Ectodermal cell (in vitro differentiated cells): Measurements from ENCODE around the gene TNPO3.
A peak's percentile ranks its signal among the peaks of the same experiment; 100 is the strongest.
"Not testable (repeated sequence)": the region's sequence is repeated elsewhere in the genome, so short reads cannot be mapped to it uniquely, and the experiment has no call there.

ENCODE experiments used
- H3K27ac ChIP-seq: 2 replicates; pipeline ENCODE4 v1.7.0; 2013; ENCODE audit warnings: mild to moderate bottlenecking, low read depth, low read length; ENCODE audit not compliant: insufficient read depth, poor library complexity, severe bottlenecking
- H3K27me3 ChIP-seq: 2 replicates; pipeline ENCODE4 v1.7.0; 2013; ENCODE audit warnings: mild to moderate bottlenecking, low read length; ENCODE audit not compliant: insufficient read depth, control insufficient read depth, poor library complexity, severe bottlenecking
- H3K36me3 ChIP-seq: one replicate; pipeline ENCODE4 v1.7.0; 2013; ENCODE audit warnings: low read length; ENCODE audit not compliant: control insufficient read depth, insufficient read depth
- H3K4me1 ChIP-seq: one replicate; pipeline ENCODE4 v1.7.0; 2013; ENCODE audit warnings: low read length; ENCODE audit not compliant: control insufficient read depth, insufficient read depth
- H3K4me3 ChIP-seq: 2 replicates; pipeline ENCODE4 v1.7.0; 2013; ENCODE audit warnings: low read depth, low read length, control low read depth; ENCODE audit not compliant: insufficient read depth
- H3K9me3 ChIP-seq: 2 replicates; pipeline ENCODE4 v1.7.0; 2013; ENCODE audit warnings: mild to moderate bottlenecking, low read length, moderate library complexity; ENCODE audit not compliant: control insufficient read depth
- WGBS, 2 experiments: methylation state at CpG; one replicate each; pipeline ENCODE4 v1.1.7; 2013; ENCODE audit warnings: missing lambda C conversion rate in 2 of 2; 5-methylcytosine and 5-hydroxymethylcytosine counted together

The TNPO3 gene

GRCh38 chr7:128915841-128916642, 138.9 kb downstream of the TNPO3 start:
- Histone ChIP-seq H3K27ac (no peak overlapping the region), H3K27me3 (peaks cover 31% of the 10 kb centered on the region), H3K9me3 (no peaks in the 10 kb centered on the region), H3K4me3 (peak overlapping the region; percentile 4), H3K4me1 (peaks cover 24% of the 10 kb centered on the region), H3K36me3 (no peaks in the 10 kb centered on the region)
- 70 to 80% methylated on average over 69 of the region's 69 CpGs for WGBS, 2 experiments

- WGBS, 2 experiments, result 62 to 65% methylated on average over 33 to 34 of the region's 34 CpGs
- Histone ChIP-seq H3K27me3 (peaks cover 37% of the 10 kb centered on the region), H3K9me3 (no peaks in the 10 kb centered on the region), H3K4me3 (no peak overlapping the region), H3K27ac (no peak overlapping the region), H3K4me1 (peaks cover 21% of the 10 kb centered on the region), H3K36me3 (no peaks in the 10 kb centered on the region)
Measured at GRCh38 chr7:128915271-128915819, 139.6 kb downstream of the TNPO3 start.

GRCh38 chr7:128914566-128915151, 140.3 kb downstream of the TNPO3 start:
- peaks cover 22% of the 10 kb centered on the region for H3K4me1 ChIP-seq
- no peaks in the 10 kb centered on the region for H3K9me3 ChIP-seq
- H3K27ac ChIP-seq, result no peak overlapping the region
- peaks cover 44% of the 10 kb centered on the region for H3K27me3 ChIP-seq
- WGBS, 2 experiments, result 62 to 69% methylated on average over 11 of the region's 11 CpGs
- no peak overlapping the region for H3K4me3 ChIP-seq
- H3K36me3 ChIP-seq, result no peaks in the 10 kb centered on the region

- Histone ChIP-seq H3K4me1 (peaks cover 27% of the 10 kb centered on the region), H3K27me3 (peaks cover 51% of the 10 kb centered on the region), H3K27ac (no peak overlapping the region), H3K4me3 (no peak overlapping the region), H3K9me3 (no peaks in the 10 kb centered on the region), H3K36me3 (no peaks in the 10 kb centered on the region)
- WGBS, 2 experiments, result 88 to 89% methylated on average over 10 of the region's 10 CpGs
Measured at GRCh38 chr7:128913870-128914565, 140.9 kb downstream of the TNPO3 start.

GRCh38 chr7:128912709-128913495, 142.0 kb downstream of the TNPO3 start:
- H3K27ac ChIP-seq, H3K4me3 ChIP-seq, H3K36me3 ChIP-seq, H3K9me3 ChIP-seq: not testable (repeated sequence)
- H3K27me3 ChIP-seq, result peaks cover 51% of the 10 kb centered on the region
- peaks cover 31% of the 10 kb centered on the region for H3K4me1 ChIP-seq
- 92 to 99% methylated on average over 4 to 7 of the region's 20 CpGs for WGBS, 2 experiments

GRCh38 chr7:128912281-128912680, 142.6 kb downstream of the TNPO3 start:
- WGBS, 2 experiments, result 84 to 93% methylated on average over 3 of the region's 3 CpGs
- H3K36me3 ChIP-seq, result no peaks in the 10 kb centered on the region
- no peak overlapping the region for H3K27ac ChIP-seq
- H3K4me1 ChIP-seq, result peaks cover 31% of the 10 kb centered on the region
- H3K9me3 ChIP-seq, result no peaks in the 10 kb centered on the region
- peaks cover 51% of the 10 kb centered on the region for H3K27me3 ChIP-seq
- H3K4me3 ChIP-seq, result no peak overlapping the region

GRCh38 chr7:128911423-128912031, 143.4 kb downstream of the TNPO3 start:
- Histone ChIP-seq H3K4me3 (no peak overlapping the region), H3K27me3 (peaks cover 47% of the 10 kb centered on the region)
- 31 to 34% methylated on average over 8 of the region's 8 CpGs for WGBS, 2 experiments

GRCh38 chr7:128910569-128910945, 144.4 kb downstream of the TNPO3 start, which contains the start of gene KCP:
Gene KCP (minus strand): TSS chr7:128910709. CDS start chr7:128910676, 33 bp downstream.
- peaks cover 37% of the 10 kb centered on the region for H3K27me3 ChIP-seq
- H3K4me3 ChIP-seq, result peak within 1 kb of the TSS; percentile 43
- H3K36me3 ChIP-seq, result no peaks in the 10 kb centered on the region
- 5 to 6% methylated on average over 34 of the region's 34 CpGs for WGBS, 2 experiments
- no peaks in the 10 kb centered on the region for H3K9me3 ChIP-seq
- H3K4me1 ChIP-seq, result peaks cover 31% of the 10 kb centered on the region
- H3K27ac ChIP-seq, result no peak within 1 kb of the TSS

More at GRCh38 chr7:128911423-128912031, 143.4 kb downstream of the TNPO3 start:
- Histone ChIP-seq H3K9me3 (no peaks in the 10 kb centered on the region), H3K27ac (peak overlapping the region; percentile 16), H3K36me3 (no peaks in the 10 kb centered on the region), H3K4me1 (peaks cover 31% of the 10 kb centered on the region)
